MM.1S (cell line): ENCODE data around the gene DIRAS1.

Experiments
- EZH2phosphoT487 ChIP-seq: fragments of 300-600 bp; sonication (generic); IDR thresholded peaks from 2 replicates; pipeline ENCODE4 v1.6.1; 2018; ENCODE audit warnings: antibody characterized with exemption, low read length
- TF ChIP-seq, protein P1 (sequence below): fragments of 300-600 bp; sonication (generic); IDR thresholded peaks from 2 replicates; pipeline ENCODE4 v1.5.1; 2016; ENCODE audit warnings: antibody characterized with exemption, low read length, mixed read lengths

DNA sequence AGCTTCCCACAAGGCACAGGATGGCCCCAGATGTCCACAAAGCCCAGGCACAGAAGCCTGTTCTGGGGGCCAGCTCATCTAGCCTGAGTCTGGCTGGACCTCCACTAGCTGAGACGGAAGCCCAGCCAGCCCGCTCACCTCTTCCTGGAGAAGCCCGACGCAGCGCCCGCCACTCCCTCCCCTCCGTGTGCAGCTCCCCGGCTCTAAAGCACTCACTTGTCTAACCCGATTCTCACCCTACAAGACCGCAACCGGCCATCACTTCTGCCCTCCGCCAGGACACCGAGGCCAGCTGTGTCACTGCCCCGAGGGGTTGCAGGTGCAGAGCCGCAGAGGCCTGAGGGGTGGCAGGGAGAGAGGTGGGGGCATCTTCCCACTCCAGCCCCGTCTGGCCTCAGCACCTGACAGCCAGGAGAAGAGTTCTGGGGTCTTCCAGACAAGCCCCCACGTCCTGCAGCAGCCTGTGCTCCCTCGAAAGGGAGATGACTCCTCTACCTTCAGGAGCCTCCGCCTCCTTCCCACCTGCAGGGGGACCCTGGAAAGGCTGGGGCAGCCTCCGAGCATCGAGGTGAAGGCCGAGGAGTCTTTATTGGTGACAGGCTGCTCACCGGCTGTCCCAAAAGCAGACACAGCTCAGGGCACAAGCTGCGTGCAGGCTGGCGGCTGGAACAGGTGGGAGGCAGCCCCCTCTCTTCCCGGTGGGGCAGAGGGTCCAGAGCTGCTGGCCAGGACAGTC lies 5.9 kb upstream of the DIRAS1 start:
- TF ChIP-seq, protein P1, sequence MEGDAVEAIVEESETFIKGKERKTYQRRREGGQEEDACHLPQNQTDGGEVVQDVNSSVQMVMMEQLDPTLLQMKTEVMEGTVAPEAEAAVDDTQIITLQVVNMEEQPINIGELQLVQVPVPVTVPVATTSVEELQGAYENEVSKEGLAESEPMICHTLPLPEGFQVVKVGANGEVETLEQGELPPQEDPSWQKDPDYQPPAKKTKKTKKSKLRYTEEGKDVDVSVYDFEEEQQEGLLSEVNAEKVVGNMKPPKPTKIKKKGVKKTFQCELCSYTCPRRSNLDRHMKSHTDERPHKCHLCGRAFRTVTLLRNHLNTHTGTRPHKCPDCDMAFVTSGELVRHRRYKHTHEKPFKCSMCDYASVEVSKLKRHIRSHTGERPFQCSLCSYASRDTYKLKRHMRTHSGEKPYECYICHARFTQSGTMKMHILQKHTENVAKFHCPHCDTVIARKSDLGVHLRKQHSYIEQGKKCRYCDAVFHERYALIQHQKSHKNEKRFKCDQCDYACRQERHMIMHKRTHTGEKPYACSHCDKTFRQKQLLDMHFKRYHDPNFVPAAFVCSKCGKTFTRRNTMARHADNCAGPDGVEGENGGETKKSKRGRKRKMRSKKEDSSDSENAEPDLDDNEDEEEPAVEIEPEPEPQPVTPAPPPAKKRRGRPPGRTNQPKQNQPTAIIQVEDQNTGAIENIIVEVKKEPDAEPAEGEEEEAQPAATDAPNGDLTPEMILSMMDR: no peak
- no peak for TF ChIP-seq EZH2phosphoT487
